SK-N-MC (cell line): ENCODE data around the gene TTLL10.

ENCODE experiments used
- EZH2 ChIP-seq: fragments of 200-600 bp; sonication (generic); IDR thresholded peaks from one replicate; pipeline ENCODE4 v1.6.1; 2017; ENCODE audit warnings: antibody characterized with exemption
- POLR2AphosphoS5 ChIP-seq: IDR thresholded peaks from 2 replicates; pipeline ENCODE4 v1.6.1; 2012; ENCODE audit warnings: mild to moderate bottlenecking, low read depth, low read length, borderline replicate concordance

DNA sequence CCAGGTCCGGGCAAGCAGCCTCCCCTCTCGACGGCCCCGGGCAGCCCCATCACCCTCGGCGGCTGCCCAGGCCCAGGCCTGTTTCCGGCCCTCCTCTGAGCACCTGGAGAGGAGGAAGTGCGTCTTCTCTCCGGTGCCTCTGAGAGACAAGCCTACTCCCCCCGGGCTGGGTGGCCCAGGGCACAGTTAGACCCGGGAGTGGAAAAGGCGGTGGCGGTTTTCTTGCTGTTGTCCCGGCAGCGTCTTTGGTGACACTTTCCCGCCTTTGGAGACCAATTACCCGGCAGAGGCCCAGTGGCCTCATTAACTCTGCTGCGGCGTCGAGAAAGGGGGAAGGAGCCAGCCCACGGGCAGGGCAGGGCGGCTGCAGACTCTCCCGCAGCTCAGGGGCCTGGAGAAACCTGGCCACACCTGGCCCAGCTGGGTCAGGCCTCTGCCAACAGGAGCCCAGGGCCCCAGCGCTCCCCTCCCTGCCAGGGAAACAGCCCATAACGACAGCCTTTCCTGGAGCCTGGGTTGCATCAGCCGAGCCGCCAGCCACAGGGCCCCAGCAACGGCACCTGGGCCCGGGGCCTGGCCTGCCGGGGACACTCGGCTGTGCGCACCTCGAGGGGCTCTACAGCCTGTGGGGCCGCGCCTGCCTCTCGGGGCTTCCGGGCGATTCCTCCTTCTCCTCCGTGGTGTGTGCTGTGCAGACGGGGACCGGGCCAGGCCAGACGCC, 29.4 kb upstream of the TTLL10 start:
- TF ChIP-seq EZH2 (no peak), POLR2AphosphoS5 (no peak)
